ENCODE data around the gene RAB11FIP5. TPM values are rescaled to one million over a fixed set of nuclear protein-coding genes. Genes with fewer than 3 reads are reported as not detected.

Gene RAB11FIP5
- total and polyA plus RNA-seq, 9 of the 15 experiments (the other 6 are each of a cell fraction or from before 2014, with no cell fraction given) = 1.7 to 14.4 (median 6.4) TPM

DNA sequence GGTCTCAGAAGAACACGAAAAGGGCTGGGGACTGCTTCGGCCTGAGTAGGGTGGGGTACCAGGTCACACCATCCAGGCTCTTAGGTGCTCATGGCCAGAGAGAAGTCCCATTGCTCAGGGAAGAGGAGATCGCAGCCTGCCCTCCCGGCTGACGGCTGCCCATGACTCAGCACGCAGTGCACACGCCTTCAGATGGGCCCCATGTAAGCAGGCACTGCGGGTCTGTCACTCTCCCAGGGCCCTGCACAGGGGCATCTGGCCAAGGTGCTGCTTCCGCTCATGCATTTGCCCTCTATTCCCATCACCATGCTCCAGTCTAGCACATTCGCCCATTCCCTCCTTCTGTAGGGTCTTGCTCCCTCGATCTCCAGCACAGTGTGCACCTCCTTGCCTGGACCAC, 76.0 kb downstream of the RAB11FIP5 start (continued):
- TF ChIP-seq, protein P1, sequence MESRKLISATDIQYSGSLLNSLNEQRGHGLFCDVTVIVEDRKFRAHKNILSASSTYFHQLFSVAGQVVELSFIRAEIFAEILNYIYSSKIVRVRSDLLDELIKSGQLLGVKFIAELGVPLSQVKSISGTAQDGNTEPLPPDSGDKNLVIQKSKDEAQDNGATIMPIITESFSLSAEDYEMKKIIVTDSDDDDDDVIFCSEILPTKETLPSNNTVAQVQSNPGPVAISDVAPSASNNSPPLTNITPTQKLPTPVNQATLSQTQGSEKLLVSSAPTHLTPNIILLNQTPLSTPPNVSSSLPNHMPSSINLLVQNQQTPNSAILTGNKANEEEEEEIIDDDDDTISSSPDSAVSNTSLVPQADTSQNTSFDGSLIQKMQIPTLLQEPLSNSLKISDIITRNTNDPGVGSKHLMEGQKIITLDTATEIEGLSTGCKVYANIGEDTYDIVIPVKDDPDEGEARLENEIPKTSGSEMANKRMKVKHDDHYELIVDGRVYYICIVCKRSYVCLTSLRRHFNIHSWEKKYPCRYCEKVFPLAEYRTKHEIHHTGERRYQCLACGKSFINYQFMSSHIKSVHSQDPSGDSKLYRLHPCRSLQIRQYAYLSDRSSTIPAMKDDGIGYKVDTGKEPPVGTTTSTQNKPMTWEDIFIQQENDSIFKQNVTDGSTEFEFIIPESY (CRISPR knock-in tag; IDR thresholded peaks at IDR 0.05) = no peak
- no peak for TF ChIP-seq ARNT (IDR thresholded peaks at IDR 0.05)
- TF ChIP-seq, protein P2, sequence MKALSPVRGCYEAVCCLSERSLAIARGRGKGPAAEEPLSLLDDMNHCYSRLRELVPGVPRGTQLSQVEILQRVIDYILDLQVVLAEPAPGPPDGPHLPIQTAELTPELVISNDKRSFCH (CRISPR knock-in tag; IDR thresholded peaks at IDR 0.05) = no peak
- TF ChIP-seq, protein P2 (tag; IDR thresholded peaks at IDR 0.05) = no peak
- no peak for TF ChIP-seq FUS (optimal IDR thresholded peaks at IDR 0.05; ENCODE audit: low read depth, low read length)
- no peak for TF ChIP-seq TAF9B (IDR thresholded peaks at IDR 0.05; ENCODE audit: partially characterized antibody)
- TF ChIP-seq TOE1 (IDR thresholded peaks at IDR 0.05; ENCODE audit: borderline replicate concordance) = no peak
- no peak for TF ChIP-seq TOE1 (CRISPR knock-in tag; IDR thresholded peaks at IDR 0.05; ENCODE audit: borderline replicate concordance, low read depth)
- no peak for TF ChIP-seq ZNF134 (CRISPR knock-in tag; conservative IDR thresholded peaks at IDR 0.05)
- TF ChIP-seq ZNF785 (CRISPR knock-in tag; IDR thresholded peaks at IDR 0.05) = no peak
- TF ChIP-seq NCOA1 (IDR thresholded peaks at IDR 0.05; ENCODE audit: low read depth) = no peak
- no peak for TF ChIP-seq NUFIP1 (IDR thresholded peaks at IDR 0.05; ENCODE audit: partially characterized antibody)
- peak; percentile 85 for TF ChIP-seq NFE2 (IDR thresholded peaks at IDR 0.05; ENCODE audit: low read depth)
- TF ChIP-seq ZNF316 (IDR thresholded peaks at IDR 0.05) = peak; percentile 69
- TF ChIP-seq, protein P3, sequence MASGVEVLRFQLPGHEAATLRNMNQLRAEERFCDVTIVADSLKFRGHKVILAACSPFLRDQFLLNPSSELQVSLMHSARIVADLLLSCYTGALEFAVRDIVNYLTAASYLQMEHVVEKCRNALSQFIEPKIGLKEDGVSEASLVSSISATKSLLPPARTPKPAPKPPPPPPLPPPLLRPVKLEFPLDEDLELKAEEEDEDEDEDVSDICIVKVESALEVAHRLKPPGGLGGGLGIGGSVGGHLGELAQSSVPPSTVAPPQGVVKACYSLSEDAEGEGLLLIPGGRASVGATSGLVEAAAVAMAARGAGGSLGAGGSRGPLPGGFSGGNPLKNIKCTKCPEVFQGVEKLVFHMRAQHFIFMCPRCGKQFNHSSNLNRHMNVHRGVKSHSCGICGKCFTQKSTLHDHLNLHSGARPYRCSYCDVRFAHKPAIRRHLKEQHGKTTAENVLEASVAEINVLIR (CRISPR knock-in tag; IDR thresholded peaks at IDR 0.05) = no peak
- TF ChIP-seq ZZZ3 (IDR thresholded peaks at IDR 0.05) = no peak
- TF ChIP-seq DNMT1 (IDR thresholded peaks at IDR 0.05) = no peak
- TF ChIP-seq NR1H2 (CRISPR knock-in tag; IDR thresholded peaks at IDR 0.05) = no peak
- TF ChIP-seq TCF7 (IDR thresholded peaks at IDR 0.05; ENCODE audit: borderline replicate concordance) = no peak
- TF ChIP-seq TSC22D4 (tag; IDR thresholded peaks at IDR 0.05) = no peak
- no peak for TF ChIP-seq ZNF143 (CRISPR knock-in tag; IDR thresholded peaks at IDR 0.05)
- no peak for TF ChIP-seq PHTF2 (CRISPR knock-in tag; IDR thresholded peaks at IDR 0.05)
- no peak for TF ChIP-seq TEAD4 (IDR thresholded peaks at IDR 0.05; ENCODE audit: low read length)
- no peak for TF ChIP-seq TEAD4 (CRISPR knock-in tag; IDR thresholded peaks at IDR 0.05; ENCODE audit: borderline replicate concordance)
- no peak for TF ChIP-seq YY1 (IDR thresholded peaks at IDR 0.05; ENCODE audit: borderline replicate concordance in 1 of 3, control insufficient read depth in 1 of 3, extremely low read depth in 1 of 3, insufficient read depth in 3 of 3, insufficient read length in 1 of 3, insufficient replicate concordance in 2 of 3, low read depth in 1 of 3, low read length in 2 of 3)
- TF ChIP-seq, protein P4, sequence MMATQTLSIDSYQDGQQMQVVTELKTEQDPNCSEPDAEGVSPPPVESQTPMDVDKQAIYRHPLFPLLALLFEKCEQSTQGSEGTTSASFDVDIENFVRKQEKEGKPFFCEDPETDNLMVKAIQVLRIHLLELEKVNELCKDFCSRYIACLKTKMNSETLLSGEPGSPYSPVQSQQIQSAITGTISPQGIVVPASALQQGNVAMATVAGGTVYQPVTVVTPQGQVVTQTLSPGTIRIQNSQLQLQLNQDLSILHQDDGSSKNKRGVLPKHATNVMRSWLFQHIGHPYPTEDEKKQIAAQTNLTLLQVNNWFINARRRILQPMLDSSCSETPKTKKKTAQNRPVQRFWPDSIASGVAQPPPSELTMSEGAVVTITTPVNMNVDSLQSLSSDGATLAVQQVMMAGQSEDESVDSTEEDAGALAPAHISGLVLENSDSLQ (IDR thresholded peaks at IDR 0.05) = peak; percentile 43; the same call in 1 of the 2 replicates
- no peak for TF ChIP-seq ELF4 (CRISPR knock-in tag; IDR thresholded peaks at IDR 0.05)
- TF ChIP-seq MYBL2 (IDR thresholded peaks at IDR 0.05; ENCODE audit: low read depth) = no peak
- TF ChIP-seq MYBL2 (CRISPR knock-in tag; IDR thresholded peaks at IDR 0.05; ENCODE audit: borderline replicate concordance) = no peak
